HG03025 (cell line): ENCODE results near the gene MLLT10.

Experiments
- ATAC-seq: cut with Tn5 transposase; IDR thresholded peaks from one replicate; pipeline ENCODE4 v1.9.1; 2021; ENCODE audit warnings: mild to moderate bottlenecking, moderate library complexity; ENCODE audit not compliant: unreplicated experiment, low FRiP score

MLLT10 gene

GRCh38 chr10:21515361-21516241 is 18.4 kb upstream of the MLLT10 start:
- ATAC-seq = no peak

GRCh38 chr10:21516242-21517131 is 17.5 kb upstream of the MLLT10 start:
- ATAC-seq = peak; percentile 69

GRCh38 chr10:21517134-21518031 is 16.6 kb upstream of the MLLT10 start:
- peak; percentile 54 for ATAC-seq

DNA sequence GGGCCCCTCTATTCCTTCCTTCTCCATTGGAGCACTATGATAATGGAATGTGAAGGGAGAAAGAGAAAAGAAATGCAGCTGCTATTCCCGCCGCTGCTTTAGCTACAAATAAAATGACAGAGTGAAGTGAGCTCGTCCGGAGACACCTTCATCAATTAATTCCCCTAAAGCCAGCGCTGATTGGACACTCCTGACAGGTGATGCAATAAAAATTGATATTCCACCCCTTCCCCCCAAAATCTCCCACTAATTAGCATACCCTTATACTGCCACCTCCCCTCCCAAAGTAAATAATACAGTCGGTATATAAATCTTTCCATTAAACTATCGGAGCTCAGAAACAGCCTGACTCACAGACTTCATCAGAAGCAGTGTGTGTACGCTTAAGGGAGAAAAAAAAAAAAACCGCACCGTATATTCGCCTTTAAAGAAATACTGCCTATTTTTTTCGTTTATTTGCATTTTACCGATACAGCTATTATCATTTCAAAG is 15.8 kb upstream of the MLLT10 start:
- no peak for ATAC-seq

GRCh38 chr10:21518641-21519396 is 15.2 kb upstream of the MLLT10 start:
- ATAC-seq = no peak

DNA sequence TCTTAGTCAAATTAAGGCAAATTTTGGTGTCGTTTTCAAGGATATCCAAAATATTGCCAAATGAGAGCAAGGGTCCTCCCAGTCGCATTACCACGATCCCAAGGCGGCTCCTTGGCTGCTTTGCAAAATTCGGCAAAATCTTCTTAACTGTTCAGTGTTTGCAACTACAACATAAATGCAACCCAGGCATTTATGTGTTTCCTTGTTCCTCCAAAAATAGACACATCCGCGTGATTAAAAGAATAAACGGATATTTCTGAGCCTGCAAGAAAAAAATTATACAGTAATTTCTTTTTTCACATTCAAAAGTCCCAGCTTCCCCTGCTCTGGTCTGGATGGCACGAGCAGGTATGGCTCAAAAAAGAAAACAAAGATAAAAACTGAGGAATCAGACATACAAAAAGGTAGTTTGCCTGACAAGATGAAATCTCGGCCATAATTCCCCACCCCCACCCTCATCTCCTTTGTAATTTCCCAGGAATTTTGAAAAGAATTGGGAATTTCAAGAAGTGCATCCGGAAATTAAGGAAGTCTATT is 14.6 kb upstream of the MLLT10 start:
- no peak for ATAC-seq

GRCh38 chr10:21519941-21520436 is 14.0 kb upstream of the MLLT10 start:
- peak; percentile 50 for ATAC-seq

- ATAC-seq = no peak
These were observed 13.5 kb upstream of the MLLT10 start for GRCh38 chr10:21520509-21520908.

DNA sequence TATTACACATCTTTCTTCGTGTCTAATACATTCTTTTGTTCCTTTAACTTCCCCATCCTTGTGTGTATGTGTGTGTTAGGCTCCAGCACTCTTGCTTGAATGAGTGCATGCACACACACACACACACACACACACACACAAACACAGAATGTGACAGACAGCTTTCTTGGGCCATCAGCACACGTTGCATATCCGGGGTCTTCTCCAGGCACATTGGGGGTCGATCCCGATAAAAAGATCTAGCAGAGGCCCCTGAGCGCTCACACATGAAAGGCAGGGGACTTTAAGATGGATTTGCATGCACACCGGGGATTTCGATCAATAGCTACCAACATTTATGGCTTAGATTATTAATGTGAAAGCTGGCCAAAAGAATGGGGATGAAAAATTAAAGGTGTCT is 13.1 kb upstream of the MLLT10 start:
- no peak for ATAC-seq

DNA sequence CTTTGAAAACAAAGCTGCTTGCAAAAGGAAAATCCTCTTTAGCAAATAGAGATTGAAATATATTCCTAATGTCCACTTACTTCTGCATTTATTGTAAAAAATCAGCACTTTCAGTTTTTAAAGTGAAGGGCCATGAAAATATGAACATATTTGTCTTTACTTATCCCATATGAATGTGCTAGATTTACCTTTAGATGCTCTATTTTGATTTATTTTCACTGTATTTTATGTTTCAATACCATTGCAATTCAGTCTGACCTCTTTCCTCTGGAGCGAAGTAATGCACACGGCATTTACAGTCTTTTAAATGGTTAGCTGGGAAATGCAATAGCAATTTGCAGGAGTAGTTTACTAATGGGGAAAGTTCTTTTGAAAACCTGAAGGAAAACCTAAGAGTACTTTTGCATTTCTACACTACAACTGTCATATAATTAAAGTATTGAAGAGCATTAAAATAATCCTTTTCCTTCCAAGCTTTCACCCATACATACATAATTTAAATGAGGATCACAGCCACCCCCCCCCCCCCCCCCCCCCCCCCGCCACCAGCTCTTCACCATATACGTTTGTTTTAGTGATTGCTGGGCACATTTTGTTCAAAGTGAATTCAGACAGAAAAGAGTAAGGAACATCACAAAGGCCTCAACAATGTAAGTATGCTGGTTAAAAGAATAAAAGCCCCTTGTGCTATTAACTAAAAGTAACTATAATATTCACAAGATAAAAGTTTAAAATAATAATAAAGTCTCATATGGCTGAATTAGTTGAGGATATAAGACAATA is 12.1 kb upstream of the MLLT10 start:
- no peak for ATAC-seq

DNA sequence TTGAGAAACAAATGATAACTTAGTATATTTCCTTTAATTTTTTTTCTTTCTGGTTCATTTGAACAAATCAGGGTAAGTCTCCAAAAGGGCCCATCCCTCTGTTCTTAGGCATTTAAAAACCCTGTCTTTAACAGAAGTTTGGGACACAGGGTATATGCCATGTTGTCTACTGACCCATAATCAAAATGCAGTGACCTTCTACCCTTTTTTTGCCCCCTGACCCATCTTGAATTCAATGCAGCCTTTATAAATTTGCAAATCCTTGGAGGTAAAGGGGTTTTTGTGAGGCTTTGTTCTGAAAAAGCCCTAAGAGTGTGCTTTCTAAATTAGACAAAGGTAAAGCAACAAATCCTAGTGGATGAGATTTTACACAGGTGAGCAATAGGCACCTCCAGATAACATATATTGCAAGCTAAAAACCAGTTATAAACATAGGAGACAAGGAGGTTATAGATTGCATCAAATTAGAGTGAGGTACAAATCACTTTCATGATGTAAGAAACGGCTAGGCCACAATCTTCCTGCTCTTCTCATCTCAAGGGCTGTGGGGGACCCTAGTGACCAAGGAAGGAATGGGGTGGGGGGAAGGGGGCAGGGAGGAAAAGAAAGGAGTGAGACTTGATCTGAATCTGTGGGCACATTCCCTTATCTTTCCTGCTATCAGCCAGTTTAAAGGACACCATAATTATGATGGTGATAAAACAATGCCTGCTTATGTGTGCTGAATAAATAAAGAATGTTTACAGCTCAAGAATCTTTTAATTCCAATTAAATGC is 11.2 kb upstream of the MLLT10 start:
- no peak for ATAC-seq

DNA sequence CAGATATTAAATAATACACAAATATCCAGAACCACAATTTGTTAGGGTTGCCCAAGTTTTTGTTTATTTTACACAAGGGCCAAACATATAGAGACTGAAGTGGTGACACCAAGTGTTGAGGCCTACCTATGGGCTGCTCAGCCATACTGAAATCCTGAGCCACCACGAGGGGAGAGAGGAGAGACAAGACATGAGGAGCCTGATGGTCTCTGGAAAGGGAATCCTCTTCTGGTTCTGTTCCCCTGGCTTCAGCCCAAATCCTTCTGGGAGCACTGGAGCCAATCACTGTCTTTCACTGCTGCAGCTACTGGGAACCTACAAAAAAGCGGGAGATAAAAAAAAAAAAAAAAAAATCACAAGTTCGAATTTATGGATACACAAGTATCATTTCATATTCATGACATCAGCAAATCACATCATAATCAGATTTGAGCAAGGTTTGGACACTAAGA is 10.4 kb upstream of the MLLT10 start:
- no peak for ATAC-seq

DNA sequence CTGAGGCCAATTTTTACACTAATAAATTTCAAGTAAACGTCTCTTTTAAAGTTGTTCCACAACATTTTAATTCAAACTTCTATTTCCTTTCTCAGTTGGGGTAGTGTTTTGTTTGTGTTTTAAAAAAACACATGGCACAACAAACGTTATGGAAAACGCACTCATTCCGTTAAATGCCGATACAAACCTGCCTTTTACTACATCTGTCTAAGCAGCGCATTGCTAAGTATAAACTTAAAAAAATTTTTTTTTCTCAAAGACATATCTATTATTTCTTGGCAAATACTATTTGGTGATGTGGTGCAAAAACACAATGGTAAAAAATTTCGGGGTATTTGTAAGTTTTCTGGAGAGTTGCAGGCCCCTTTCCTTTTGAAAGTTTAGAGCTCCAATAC is 9.9 kb upstream of the MLLT10 start:
- no peak for ATAC-seq

- ATAC-seq = no peak
These were observed 9.3 kb upstream of the MLLT10 start for GRCh38 chr10:21524526-21525366.

GRCh38 chr10:21525367-21526187 is 8.5 kb upstream of the MLLT10 start, which contains the start of gene SKIDA1:
SKIDA1 (minus strand) TSS chr10:21525682; CDS start chr10:21517822, 7,860 bp downstream.
- peak; percentile 50 for ATAC-seq
